Activated naive CD4-positive, alpha-beta T cell treated with anti-CD3 and anti-CD28 coated beads, Interleukin-2, amount 10 ng/mL, durations not matched to agents 7 days and 5 days (primary cell): Measurements from ENCODE around the gene RNF130.

Experiments
- CTCF ChIA-PET: fragments of 350-600 bp; sonication (Branson Sonifier 250); formaldehyde crosslinking; loops from one replicate; lab custom pipeline; 2021; ENCODE audit warnings: antibody characterized with exemption; lab: Charles Lee
- DNase-seq: peaks from one replicate; pipeline ENCODE4 v3.0.0-alpha.2; 2020
- H3K27ac Mint-ChIP-seq: one replicate; pipeline ENCODE4 v1.8.0; 2021; ENCODE audit warnings: mild to moderate bottlenecking, moderate library complexity, mixed read lengths
- H3K27me3 Mint-ChIP-seq: one replicate; pipeline ENCODE4 v1.8.0; 2021; ENCODE audit warnings: mild to moderate bottlenecking, mixed read lengths
- H3K36me3 Mint-ChIP-seq: one replicate; pipeline ENCODE4 v1.8.0; 2021; ENCODE audit warnings: mixed read lengths
- H3K4me1 Mint-ChIP-seq: one replicate; pipeline ENCODE4 v1.8.0; 2021; ENCODE audit warnings: mixed read lengths
- H3K4me3 Mint-ChIP-seq: one replicate; pipeline ENCODE4 v1.8.0; 2021; ENCODE audit warnings: mild to moderate bottlenecking, moderate library complexity, mixed read lengths
- H3K9me3 Mint-ChIP-seq: one replicate; pipeline ENCODE4 v1.8.0; 2021; ENCODE audit warnings: mixed read lengths

Gene RNF130

GRCh38 chr5:179955630-179956029 lies 115.9 kb downstream of the RNF130 start:
- H3K36me3 Mint-ChIP-seq = no peaks in the 10 kb centered on the region
- no peak for DNase-seq
- H3K27me3 Mint-ChIP-seq = no peaks in the 10 kb centered on the region
- H3K4me1 Mint-ChIP-seq = no peaks in the 10 kb centered on the region
- H3K9me3 Mint-ChIP-seq = no peaks in the 10 kb centered on the region
- H3K4me3 Mint-ChIP-seq = no peak overlapping the region
- CTCF ChIA-PET = no interaction called here
- H3K27ac Mint-ChIP-seq = no peak overlapping the region

DNA sequence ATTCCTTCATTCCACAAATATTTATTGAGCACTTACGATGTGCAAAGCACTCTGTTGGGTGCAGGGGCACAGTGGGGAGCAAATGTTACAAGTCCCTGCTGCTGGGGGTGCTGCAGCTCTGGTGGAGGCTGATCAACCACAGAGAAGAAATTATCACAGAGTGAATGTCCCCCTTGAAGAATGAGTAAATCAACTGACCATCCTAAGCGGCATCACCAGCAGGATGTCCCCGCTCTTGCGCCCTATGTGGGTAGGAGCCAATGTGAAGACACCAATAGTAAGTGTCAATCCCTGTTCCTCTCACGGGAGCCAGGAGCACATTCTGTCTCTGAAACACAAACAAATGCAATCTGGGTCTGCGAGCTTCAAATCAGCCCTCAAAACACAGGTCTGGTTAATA lies 116.5 kb downstream of the RNF130 start:
- H3K36me3 Mint-ChIP-seq = no peaks in the 10 kb centered on the region
- no peaks in the 10 kb centered on the region for H3K4me1 Mint-ChIP-seq
- no peak overlapping the region for H3K4me3 Mint-ChIP-seq
- CTCF ChIA-PET = no interaction called here
- no peak overlapping the region for H3K27ac Mint-ChIP-seq
- H3K9me3 Mint-ChIP-seq = no peaks in the 10 kb centered on the region
- DNase-seq = no peak
- H3K27me3 Mint-ChIP-seq = no peaks in the 10 kb centered on the region

- no peak overlapping the region for H3K27ac Mint-ChIP-seq
- CTCF ChIA-PET = no interaction called here
- H3K9me3 Mint-ChIP-seq = no peaks in the 10 kb centered on the region
- H3K36me3 Mint-ChIP-seq = no peaks in the 10 kb centered on the region
- no peak for DNase-seq
- no peaks in the 10 kb centered on the region for H3K4me1 Mint-ChIP-seq
- no peaks in the 10 kb centered on the region for H3K27me3 Mint-ChIP-seq
- no peak overlapping the region for H3K4me3 Mint-ChIP-seq
Measured at GRCh38 chr5:179954434-179954833, 117.1 kb downstream of the RNF130 start.

DNA sequence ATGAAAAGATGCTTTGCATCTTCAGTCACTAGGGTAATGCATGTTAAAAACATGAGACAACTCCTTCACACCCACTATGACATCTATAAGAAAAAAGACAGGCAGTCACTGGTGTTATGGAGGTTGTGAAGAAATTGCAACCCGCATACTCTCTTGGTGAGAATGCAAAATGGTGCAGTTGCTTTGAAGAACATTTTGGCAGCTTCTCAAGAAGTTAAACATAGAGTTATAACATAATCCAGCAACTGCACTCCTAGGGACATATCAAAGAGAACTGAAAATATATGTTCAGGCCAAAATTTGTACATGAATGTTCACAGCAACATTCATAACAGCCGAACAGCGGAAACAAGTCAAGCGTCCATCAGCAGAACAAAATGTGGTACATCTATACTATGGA lies 117.6 kb downstream of the RNF130 start:
- no peak overlapping the region for H3K4me3 Mint-ChIP-seq
- H3K9me3 Mint-ChIP-seq = no peaks in the 10 kb centered on the region
- CTCF ChIA-PET = no interaction called here
- no peaks in the 10 kb centered on the region for H3K4me1 Mint-ChIP-seq
- H3K27me3 Mint-ChIP-seq = no peaks in the 10 kb centered on the region
- no peaks in the 10 kb centered on the region for H3K36me3 Mint-ChIP-seq
- no peak for DNase-seq
- H3K27ac Mint-ChIP-seq = no peak overlapping the region

DNA sequence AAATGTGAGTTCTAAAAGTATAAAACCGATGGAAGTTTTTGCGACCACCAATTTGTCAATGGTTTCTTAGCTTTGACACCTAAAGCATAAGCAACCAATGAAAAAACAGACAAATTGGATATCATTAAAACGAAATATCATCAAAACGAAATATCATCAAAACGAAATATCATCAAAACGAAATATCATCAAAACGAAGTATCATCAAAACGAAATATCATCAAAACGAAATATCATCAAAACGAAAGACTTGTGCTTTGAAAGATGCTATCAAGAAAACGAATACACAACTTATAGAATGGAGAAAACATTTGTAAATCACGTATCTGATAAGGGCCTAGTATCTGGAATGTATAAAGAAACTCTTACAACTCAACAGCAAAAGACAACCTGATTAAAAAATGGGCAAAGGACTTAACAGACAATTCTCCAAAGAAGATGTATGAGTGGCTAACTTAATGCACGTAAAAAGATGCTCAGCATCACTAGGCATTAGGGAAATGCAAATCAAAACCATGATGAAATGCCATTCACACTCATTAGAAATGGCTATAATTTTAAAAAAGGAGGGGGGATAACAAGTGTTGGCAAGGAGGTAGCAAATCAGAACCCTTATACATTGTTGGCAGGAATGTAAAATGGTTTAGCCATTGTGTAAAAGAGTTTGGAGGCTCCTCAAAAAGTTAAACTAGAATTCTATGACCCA lies 134.4 kb downstream of the RNF130 start:
- H3K4me1 Mint-ChIP-seq = no peaks in the 10 kb centered on the region
- no peak for DNase-seq
- H3K27ac Mint-ChIP-seq = no peak overlapping the region
- no peaks in the 10 kb centered on the region for H3K9me3 Mint-ChIP-seq
- CTCF ChIA-PET = no interaction called here
- H3K36me3 Mint-ChIP-seq = no peaks in the 10 kb centered on the region
- no peak overlapping the region for H3K4me3 Mint-ChIP-seq
- peaks cover 13% of the 10 kb centered on the region for H3K27me3 Mint-ChIP-seq

DNA sequence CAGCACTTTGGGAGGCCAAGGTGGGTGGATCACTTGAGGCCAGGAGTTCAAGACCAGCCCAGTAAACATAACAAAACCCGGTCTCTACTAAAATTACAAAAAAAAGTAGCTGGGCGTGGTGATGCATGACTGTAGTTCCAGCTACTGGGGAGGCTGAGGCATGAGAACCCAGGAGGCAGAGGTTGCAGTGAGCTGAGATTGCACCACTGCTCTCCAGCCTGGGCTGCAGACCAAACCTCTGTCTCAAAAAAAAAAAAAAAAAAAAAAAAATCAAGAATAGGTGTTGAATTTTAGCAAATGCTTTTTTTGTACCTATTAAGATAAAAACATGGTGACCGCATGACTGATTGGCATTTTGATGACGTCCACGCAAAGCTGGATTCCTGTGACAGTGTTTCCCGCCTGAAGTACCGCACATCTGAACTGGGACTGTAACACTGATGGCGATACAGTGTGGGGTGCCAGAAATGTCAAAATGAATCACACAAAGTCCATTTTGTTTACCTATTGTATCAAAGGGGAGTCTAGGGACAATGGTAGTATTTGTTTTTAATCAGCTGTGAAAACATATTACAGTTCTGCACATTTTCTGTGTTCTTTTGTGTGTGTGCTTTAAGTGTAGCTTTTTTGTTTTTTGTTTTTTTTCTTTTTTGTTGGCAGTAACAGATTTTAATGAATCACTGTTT lies 140.6 kb downstream of the RNF130 start:
- Mint-ChIP-seq H3K36me3 (no peaks in the 10 kb centered on the region), H3K27ac (no peak overlapping the region), H3K27me3 (no peaks in the 10 kb centered on the region), H3K4me3 (no peak overlapping the region), H3K9me3 (no peaks in the 10 kb centered on the region), H3K4me1 (no peaks in the 10 kb centered on the region)
- DNase-seq = no peak
- CTCF ChIA-PET = no interaction called here

DNA sequence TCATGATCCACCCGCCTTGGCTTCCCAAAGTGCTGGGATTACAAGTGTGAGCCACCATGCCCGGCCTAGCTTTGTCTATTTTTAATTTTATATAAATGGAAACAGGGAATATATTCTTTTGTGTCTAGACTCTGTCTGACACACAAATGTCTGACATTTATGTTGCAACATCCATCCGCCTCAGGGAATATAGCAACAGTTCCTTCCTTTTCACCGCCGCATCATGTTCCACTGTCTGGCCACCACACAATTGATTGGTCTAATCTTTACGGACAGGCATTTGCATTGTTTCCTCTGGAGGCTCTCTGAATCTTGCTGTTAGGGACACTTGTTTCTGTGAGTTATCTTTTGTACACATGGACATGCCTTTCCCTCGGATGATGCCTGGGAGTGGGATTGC lies 143.7 kb downstream of the RNF130 start:
- Mint-ChIP-seq H3K9me3 (no peaks in the 10 kb centered on the region), H3K27ac (no peak overlapping the region), H3K27me3 (no peaks in the 10 kb centered on the region), H3K4me1 (no peaks in the 10 kb centered on the region), H3K4me3 (no peak overlapping the region), H3K36me3 (no peaks in the 10 kb centered on the region)
- CTCF ChIA-PET = no interaction called here
- no peak for DNase-seq

GRCh38 chr5:179926657-179927056 lies 144.9 kb downstream of the RNF130 start:
- Mint-ChIP-seq H3K27ac (no peak overlapping the region), H3K4me1 (no peaks in the 10 kb centered on the region), H3K36me3 (no peaks in the 10 kb centered on the region), H3K27me3 (no peaks in the 10 kb centered on the region), H3K4me3 (no peak overlapping the region), H3K9me3 (no peaks in the 10 kb centered on the region)
- CTCF ChIA-PET = no interaction called here
- DNase-seq = no peak

DNA sequence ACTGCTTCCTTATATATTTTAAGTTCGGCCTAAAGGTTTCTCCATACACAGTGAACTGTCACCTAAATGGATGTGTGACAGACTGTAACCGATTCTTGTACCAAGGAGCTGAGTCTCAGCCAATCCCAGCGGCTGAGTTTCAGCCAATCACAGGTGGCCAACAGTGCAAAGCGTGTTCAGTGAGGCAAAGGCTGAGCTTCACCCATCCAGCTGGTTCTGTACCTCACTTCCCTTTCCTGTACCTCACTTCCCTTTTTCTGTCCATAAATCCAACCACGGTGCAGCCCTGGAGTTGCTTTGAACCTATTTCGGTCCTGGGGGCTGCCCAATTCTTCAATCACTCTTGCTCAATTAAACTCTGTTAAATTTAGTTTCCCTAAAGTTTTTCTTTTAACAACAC lies 148.1 kb downstream of the RNF130 start:
- Mint-ChIP-seq H3K36me3 (no peaks in the 10 kb centered on the region), H3K4me3 (no peak overlapping the region), H3K27me3 (peaks cover 16% of the 10 kb centered on the region), H3K27ac (no peak overlapping the region), H3K4me1 (no peaks in the 10 kb centered on the region), H3K9me3 (no peaks in the 10 kb centered on the region)
- DNase-seq = no peak
- CTCF ChIA-PET = interaction anchor here (1.5 kb wide), 1 partner anchor 9 kb away, joined by 5 read pairs; no protein-coding TSS in a partner anchor

GRCh38 chr5:179920175-179920574 lies 151.4 kb downstream of the RNF130 start:
- DNase-seq = no peak
- Mint-ChIP-seq H3K27me3 (peaks cover 32% of the 10 kb centered on the region), H3K4me1 (no peaks in the 10 kb centered on the region), H3K27ac (no peak overlapping the region), H3K9me3 (no peaks in the 10 kb centered on the region), H3K4me3 (no peak overlapping the region), H3K36me3 (no peaks in the 10 kb centered on the region)
- CTCF ChIA-PET = no interaction called here

- no peaks in the 10 kb centered on the region for H3K36me3 Mint-ChIP-seq
- H3K27ac Mint-ChIP-seq = no peak overlapping the region
- H3K27me3 Mint-ChIP-seq = peaks cover 34% of the 10 kb centered on the region
- CTCF ChIA-PET = no interaction called here
- H3K4me1 Mint-ChIP-seq = no peaks in the 10 kb centered on the region
- no peaks in the 10 kb centered on the region for H3K9me3 Mint-ChIP-seq
- no peak overlapping the region for H3K4me3 Mint-ChIP-seq
- DNase-seq = no peak
Measured at GRCh38 chr5:179919487-179920060, 152.0 kb downstream of the RNF130 start.

GRCh38 chr5:179918742-179919486 lies 152.6 kb downstream of the RNF130 start:
- CTCF ChIA-PET = interaction anchor here (0.6 kb wide), 1 partner anchor 52 kb away, joined by 3 read pairs; no protein-coding TSS in a partner anchor

GRCh38 chr5:179916523-179916922 lies 155.0 kb downstream of the RNF130 start:
- H3K36me3 Mint-ChIP-seq = no peaks in the 10 kb centered on the region
- H3K9me3 Mint-ChIP-seq = no peaks in the 10 kb centered on the region
- peaks cover 2% of the 10 kb centered on the region for H3K4me1 Mint-ChIP-seq
- no peak overlapping the region for H3K4me3 Mint-ChIP-seq
- CTCF ChIA-PET = interaction anchor here (0.7 to 1.2 kb wide), 2 partner anchors 154 to 174 kb away, joined by 3 to 4 read pairs; no protein-coding TSS in a partner anchor
- H3K27me3 Mint-ChIP-seq = peaks cover 48% of the 10 kb centered on the region
- H3K27ac Mint-ChIP-seq = no peak overlapping the region
- DNase-seq = no peak

More at GRCh38 chr5:179918742-179919486, 152.6 kb downstream of the RNF130 start:
- Mint-ChIP-seq H3K27ac (no peak overlapping the region), H3K9me3 (no peaks in the 10 kb centered on the region), H3K4me1 (peaks cover 2% of the 10 kb centered on the region), H3K4me3 (no peak overlapping the region), H3K27me3 (peaks cover 38% of the 10 kb centered on the region), H3K36me3 (no peaks in the 10 kb centered on the region)
- DNase-seq = no peak

DNA sequence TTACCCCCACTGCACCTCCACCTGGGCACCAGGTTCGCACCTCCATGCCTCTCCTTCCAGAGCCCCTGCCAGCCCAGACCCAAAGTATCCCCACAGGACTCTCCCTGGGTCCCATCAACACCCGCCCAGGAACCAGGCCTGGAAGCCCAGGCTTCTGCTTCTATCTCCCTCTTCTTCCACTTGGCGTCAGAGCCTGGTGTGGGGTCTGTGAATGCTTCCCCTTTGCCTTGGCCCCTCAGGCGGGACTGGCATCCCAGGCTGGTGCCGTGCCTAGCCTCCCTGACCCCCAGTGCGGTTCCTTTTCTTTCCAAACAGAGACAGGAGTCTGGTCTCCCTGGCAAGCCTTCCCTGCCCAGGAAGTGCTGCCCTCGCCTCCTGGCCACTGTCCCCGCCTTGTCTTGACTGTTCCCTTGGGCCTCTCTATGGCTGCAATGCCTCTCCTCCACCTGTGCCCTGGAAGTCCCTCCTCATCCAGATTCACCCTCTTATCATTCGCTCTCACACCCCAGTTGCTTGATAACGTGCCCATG lies 156.1 kb downstream of the RNF130 start:
- Mint-ChIP-seq H3K4me3 (no peak overlapping the region), H3K27me3 (peaks cover 48% of the 10 kb centered on the region), H3K36me3 (no peaks in the 10 kb centered on the region), H3K4me1 (peaks cover 2% of the 10 kb centered on the region), H3K9me3 (no peaks in the 10 kb centered on the region), H3K27ac (no peak overlapping the region)
- no peak for DNase-seq
- CTCF ChIA-PET = interaction anchor here (1.0 kb wide), 1 partner anchor 10 kb away, joined by 3 read pairs; no protein-coding TSS in a partner anchor
